ENCODE measurements around the gene CELF4.

Gene CELF4

DNA sequence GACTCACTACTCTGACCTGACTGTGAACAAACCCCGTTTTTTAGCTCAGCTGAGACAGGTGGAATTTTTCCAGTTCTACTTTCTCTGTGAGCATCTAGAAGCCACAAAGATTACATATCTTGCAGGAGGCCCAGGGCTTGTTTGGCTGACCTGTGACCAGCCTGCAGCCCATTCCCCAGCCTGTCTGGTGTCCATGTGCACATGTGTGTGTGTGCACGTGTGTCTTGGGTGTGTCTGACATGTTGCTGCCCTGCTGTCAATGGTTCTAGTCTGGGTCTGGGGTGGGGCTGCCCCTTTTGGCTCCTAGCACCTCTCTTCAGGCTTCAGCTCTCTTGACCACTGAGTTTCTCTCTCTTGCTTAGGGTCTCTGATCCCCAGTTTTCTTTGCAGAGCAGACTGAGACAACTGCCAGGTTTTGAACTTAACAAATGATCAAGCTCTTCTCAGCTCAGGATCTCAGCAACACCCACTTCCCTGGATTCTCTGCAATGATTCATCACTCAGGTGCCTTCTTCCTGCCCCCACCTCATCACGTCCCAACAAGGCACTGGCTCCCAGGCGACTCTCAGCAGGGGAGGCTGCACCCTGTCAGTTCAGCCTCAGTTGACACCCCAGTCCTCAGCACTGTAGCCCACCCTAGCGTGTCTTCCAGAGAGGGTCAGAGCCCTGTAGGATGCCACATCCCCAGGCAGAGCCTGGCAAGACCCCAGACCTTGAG, 130.3 kb downstream of the CELF4 start:
- DNase-seq: no peak

DNA sequence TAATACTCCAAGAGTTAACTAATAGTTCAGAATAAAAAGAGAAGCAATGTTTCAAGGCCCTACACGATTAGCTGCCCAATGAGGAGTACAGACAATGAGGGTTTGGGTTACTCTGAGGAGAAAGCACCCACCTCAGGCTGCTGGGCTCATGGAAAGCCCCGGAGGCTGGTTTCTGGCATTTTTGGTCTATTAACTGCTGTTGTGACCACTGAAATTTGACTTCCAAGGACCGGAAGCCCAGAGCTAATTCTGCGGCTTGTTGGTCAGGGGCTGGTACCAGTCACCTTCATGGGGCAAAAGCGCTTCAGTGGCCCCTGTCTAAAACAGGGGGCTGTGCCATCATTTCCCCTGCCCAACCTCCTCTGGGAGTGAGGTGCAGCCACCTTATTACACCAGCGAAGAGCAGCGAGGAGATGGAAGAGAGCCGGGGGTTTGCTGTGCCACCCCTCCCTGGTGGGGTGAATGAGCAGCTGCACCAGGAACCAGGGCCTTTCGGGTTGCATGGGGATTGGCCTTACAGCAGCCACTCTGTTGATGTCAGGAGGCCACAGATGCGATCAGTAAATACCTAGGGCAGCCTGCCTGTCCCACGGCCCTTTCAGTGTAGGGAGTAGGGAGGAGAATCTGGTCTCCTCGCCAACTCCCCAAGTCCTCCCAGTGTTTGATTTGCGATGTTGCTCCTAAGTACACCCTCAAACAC, 131.3 kb downstream of the CELF4 start:
- no peak for DNase-seq

DNA sequence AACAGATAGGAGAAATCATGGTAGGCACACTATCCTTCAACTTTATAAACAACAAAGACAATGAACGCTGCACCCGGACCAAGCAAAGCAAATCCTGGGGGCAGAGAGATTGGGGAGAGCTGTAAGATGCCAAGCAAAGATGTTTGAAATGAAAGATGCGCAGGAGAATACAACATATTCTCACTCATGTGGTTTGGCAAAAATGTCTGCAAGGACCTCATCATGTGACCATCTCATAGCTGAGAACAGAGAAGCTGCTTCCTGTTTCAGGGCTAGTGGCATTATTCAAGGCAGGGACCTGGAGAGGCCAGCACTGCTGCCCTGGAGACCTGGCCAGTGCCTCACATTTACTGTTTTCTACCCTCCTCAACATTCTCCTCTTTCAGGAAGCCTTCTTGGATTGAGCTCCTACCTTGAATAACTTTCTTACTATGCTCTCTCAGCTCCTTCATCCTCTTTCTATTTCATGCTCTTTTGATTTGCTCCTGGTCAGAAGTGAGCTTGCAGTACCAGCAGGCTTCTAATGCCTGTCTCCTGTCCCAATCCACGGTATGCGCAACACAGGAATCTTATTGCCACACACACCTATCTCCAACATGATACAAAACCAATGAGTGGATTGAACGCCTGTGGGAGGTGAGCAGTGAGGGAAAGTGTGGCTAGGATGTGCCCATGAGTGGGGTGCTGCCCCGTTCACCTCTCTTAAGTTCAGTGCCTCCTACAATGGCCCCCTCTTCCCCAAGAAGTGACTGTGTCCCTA, 133.0 kb downstream of the CELF4 start:
- no peak for DNase-seq

DNA sequence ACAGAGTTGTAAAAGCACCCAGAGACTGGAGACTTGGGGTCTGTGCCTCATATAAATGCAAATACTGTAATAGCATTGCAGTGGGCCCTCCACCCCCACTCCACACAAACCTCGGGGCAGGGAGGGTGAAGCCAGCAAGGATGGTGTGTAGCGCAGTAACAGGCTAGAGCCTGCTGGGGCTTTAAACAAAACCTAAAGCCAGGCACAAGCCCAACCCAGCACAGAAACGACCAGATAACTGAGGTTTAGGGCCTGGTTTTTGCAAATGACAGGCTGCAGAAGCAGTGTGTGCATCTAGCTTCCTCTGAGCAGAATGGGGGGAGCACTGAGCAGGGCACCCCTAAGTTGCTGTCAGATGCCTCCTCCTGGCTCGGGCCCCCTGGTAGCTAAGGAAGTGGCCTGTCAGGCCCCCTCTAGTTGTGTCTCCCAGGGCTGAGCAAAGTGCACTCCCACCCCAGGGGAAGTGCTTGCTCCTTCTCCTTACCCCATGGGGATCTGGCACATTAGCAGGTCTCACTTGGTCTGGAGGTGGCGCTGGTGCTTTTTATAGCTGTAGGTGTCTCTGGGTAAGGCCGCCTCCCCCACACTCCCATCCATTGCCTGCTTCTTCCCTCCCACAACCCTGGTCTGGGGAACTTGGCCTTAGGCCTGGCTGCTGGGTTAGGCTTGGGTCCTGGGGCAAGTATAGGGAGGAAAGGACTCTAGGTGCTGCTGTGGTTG, 135.1 kb downstream of the CELF4 start:
- no peak for DNase-seq

DNA sequence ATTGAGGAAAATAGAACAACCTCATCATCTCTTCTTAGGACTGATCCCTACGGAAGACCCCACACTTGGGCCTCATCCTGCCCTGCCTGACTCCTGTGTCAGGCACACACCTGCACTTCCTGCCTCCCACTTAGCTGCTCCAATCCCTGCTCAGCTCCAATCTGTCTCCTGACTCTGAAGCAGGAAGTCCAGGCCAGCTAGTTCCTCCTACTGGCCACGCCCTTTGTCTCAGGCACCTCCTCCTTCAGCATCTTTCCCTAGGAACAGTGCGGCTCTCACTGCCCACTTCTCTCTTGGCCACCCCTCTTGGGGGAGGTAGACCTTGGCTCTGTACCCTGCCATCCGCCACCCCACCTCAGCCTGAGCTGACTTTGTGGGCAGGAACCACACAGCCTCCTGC, 135.8 kb downstream of the CELF4 start:
- no peak for DNase-seq

DNA sequence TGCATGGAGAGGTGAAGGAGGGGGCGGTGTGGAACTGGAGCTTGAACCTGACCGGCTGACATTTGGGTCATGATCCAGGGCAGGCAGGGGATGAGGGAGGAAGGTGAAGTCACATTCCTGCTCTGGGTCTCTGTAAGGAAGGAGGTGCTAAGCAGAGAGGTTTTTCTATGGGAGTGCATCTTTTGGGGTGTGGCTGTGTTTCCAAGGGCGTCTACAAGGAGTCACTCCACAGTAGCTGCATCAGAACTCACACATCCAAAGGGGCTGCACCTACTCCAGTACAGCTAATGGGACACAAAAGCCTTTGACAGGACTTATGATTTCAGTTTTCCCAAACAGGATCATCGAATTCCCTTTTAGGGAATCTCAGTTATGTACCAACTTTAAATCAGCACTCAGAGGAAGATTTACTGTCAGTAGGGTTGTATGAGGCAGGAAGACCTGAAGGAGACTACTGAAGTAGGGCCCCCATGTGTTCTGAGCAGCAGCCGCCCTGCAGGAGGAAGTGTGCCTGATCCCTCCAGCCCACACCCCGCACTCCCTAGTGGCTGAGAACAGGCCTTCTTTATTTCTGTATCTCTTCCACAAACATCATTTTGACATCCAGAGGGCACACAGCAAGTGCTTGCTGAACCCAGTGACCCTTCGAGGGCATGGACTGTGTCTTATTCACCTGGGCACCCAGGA, 137.2 kb downstream of the CELF4 start:
- DNase-seq: no peak

DNA sequence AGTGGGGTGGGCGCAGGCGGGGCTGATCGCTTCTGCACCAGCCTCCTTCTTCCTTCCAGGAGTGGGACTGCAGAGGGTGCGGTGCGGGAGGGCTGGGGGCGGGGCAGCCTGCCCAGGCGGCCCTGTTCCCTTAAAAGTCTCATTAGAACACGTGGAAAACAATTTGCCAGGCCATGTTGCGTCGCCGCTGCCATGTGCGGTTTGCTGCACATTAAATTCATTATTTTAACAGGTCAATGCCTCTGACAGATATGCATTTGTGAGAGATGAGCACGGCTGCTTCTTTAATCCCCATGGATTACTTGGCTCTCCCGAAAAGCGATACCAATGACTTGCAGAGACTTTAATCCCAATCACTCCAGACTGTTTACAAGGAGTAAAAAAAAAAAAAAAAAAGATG, 139.0 kb downstream of the CELF4 start:
- DNase-seq: no peak

DNA sequence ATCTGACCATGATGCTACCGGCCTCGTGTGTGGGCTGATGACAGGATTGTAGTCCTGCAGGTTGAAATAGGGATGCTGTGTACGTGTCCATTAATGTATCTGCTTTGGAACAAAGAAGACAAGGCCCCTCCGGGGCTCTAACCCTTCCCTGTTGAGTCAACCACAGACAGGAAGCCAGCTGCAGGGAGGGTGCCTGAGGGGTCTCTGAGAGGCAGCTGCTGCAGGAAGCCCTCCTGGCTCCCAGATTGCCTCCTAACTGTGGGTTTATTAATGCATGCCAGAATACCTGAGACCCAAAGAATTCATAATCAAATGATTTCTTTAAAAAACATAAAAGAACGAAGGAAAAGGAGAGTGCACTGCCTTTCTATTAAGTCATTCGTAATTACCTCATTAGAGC, 140.4 kb downstream of the CELF4 start:
- DNase-seq: no peak

DNA sequence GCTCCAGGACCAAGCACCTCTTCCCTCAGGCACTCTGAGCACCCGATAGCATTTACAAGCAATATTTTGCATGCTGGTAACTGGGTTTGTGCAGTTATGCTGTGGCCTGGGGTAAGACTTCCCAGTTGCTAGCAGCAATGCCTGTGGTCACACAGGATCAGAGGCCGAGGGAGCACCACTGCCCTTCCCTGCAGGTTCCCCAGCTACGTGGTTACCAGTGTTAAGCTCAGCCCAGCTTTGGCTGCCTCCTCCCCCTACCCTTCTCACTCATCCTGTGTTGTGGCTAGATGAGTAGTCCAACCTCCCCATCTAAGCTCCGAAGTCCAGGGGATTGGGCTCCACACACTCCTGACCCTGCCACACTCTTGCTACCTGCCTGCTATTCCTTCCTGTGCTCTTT, 141.1 kb downstream of the CELF4 start:
- no peak for DNase-seq

DNA sequence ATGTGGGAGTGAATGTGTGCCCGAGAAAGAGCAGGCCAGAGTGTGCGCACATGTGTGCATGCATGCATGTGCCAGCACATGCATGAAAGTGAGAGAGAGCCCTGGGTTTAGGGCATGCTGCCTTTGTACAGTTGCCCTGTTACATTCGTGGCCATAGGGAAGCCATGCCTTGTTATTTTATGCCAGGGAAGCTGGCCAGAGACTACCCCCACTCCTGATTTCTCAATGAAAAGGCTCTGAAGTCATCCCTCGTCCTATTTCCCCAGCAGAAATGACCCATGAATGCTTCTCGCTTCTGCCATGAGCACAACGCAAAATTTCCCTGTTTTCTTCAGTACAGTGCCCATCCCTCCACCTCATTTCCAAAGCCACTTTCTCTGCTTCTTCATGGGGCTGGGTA, 143.0 kb downstream of the CELF4 start:
- no peak for DNase-seq

DNA sequence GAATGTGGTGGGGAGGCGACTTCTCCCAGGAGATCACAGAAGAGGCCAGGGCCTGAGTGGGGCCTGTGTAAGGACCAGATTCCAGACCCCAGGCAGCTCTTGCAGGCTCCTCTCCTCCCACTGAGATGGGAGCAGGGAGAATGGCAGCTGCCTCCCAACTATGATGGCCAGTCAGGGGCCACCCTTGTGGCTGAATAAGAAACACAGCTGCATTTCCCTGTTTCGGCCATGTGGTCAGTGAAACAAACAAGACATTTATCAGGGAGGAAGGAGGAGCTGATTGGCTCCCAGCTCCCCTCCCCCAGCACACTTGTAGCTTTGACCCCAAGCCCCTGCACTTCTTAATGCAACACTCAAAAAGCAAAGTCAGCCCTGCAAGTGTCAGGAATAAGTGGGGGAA, 143.5 kb downstream of the CELF4 start:
- DNase-seq: no peak

DNA sequence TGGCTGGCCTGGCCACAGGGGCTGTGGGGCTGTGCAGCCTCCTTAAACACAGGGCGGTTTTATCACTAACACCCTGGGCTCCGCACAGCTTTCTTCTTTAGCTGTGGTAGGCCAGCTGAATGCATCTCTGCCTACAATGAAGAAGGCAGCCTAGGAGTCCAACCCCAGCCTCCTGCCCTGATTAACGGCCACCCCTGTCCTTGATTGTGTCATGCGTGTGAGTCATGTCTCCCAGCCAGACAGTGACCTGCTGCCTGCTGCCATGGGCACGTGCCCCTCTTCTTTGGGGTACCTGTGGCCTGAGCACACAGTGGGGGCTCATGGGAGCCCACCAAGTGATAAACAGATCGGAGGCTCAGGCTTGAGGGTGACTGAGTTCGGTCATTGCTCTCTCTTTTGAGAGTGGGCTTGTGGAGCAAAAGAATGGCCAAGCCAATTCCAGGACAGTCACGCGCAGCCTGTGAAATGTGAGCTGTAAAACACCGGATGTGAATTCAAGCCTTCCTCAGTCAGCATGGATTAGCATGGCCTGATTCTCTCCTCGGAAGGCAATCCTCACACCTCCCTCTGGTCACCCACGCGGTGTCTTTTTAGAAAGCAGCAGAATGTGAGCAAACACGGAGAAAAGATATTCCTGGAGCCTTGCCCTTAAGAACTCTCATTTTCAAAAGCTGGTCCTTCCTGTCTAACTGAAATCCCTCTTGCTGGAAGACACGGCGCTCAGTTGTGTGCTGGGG, 144.1 kb downstream of the CELF4 start:
- no peak for DNase-seq

DNA sequence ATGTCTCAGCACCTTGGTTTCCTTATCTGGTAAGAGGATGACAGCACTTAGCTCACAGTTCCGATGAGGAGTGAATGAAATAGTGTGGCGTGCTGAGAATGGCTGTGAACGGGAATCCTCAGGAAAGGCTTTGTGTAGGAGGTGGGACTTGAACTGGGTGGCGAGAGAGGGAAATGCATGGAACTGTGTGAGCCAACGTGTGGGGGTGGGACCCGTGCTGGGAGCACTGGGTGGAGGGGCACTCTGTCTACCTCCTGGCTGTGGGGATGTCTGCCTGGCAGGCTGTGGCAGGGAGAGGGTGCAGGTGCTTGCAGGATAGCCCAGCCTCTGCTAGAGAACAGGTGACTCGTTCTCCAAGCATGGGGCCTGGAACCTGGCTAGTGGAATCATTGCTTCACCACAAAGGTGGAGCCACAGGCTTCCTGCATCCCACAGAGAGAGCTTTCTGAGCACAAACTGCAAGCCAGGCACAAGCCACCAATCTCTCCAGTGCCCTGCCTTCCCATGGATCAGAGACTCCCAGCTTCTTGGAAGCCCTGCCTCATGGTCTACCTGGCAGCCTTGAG, 145.2 kb downstream of the CELF4 start:
- no peak for DNase-seq

DNA sequence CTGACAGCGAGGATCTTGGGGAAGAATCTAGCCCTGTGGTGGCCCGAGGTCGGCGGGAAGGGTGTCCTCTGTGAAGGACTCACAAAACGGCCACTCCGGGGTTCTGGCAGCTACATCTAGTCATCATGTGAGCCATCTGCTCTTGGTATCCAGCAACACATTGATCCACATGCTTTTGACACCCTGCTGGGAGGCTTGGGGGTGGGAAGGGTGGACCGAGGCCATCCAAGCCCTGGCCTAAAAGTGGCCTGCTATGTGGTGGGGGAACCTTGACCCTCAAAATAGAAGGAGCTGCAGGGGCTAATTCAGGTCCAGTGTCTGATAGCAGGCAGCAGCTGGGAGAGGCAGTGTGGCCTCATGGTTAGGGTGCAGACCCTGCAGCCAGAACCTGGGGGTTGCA, 145.7 kb downstream of the CELF4 start:
- no peak for DNase-seq

DNA sequence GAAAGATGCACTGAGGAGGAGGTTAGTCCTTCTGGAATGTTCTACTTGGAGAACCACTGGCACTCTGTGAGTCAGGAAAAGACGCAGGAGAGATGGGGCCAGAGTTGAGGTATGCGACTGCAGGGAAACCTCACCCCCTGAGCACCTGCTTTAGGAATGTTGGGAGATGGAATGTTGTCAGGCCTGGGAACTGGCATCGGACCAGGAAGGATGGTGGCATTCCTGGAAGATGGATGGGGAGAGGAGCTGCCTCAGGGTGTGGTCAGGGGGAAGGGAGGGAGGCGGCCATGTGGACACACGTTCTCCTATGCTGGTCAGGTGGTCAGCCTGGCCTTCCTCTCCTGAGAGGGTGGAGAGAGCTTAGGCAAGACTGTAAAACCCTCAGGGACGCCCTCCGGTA, 146.3 kb downstream of the CELF4 start:
- DNase-seq: no peak

DNA sequence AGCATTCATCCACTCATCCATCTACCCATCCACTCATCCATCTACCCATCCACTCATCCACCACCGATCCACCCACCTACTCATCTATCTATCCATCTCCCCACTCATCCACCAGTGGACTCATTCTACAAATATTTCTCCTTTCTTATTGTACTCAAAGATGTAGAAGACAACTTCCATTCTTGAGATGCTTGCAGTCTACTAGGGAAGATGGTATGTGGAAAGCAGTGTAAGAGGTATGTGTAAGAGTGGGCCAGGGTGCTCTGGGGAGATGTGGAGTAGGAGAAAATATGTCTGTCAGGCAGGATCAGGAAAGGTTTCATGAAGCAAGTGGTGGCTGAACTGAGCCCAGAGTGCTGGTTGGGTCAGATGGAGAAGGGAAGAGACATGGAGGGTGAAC, 150.8 kb downstream of the CELF4 start:
- DNase-seq: no peak

DNA sequence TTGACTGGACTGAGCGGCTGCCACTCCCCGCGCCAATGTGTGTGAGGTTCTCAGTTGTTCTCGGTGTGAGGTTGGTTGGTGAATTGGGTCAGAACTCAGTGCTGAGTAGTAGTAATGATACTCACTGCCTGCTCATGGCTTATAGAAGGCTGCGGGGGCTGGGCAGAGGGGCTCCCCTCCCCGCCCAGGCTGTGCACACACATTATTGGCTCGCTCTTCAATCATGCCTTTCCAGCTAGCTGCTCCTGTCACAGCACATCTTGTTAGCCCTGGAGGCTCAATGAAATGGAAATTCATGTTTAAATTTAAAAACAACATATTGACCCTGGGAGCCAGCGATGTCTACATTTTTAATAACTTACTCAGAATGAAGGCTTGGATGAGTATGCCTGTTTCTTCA, 152.8 kb downstream of the CELF4 start:
- DNase-seq: no peak

DNA sequence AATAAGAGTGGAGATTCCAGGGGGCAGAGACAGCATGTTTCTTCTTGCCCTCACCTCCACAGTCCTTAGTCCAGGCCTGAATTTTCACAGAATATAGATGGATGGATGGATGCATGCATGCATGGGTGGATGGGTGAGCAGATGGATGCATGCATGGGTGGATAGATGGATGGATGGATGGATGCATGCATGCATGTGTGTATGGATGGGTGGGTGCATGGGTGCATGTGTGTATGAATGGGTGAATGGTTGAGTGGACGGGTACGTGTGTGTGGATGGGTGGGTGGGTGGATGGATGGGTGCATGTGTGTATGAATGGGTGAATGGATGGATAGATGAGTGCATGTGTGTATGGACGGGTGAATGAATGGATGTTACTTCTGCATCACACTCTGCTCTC, 153.3 kb downstream of the CELF4 start:
- DNase-seq: no peak

DNA sequence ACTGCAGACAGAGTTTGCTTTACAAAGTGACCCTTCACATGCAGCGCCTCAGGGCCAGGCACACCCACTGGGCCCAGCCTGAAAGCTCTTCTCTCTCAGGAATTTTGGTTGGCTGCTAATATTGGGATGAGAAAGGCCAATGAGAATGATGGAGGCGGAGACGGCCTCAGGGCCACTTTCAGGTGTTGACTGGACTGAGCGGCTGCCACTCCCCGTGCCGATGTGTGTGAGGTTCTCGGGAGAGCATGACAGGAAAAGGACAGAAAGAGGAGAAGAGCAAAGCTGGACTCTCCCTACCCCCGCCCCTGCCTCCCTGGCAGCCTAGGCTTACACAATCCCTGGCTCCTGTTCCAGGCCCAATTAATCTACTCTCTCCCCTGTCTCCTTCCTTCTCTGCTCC, 155.7 kb downstream of the CELF4 start:
- DNase-seq: no peak

DNA sequence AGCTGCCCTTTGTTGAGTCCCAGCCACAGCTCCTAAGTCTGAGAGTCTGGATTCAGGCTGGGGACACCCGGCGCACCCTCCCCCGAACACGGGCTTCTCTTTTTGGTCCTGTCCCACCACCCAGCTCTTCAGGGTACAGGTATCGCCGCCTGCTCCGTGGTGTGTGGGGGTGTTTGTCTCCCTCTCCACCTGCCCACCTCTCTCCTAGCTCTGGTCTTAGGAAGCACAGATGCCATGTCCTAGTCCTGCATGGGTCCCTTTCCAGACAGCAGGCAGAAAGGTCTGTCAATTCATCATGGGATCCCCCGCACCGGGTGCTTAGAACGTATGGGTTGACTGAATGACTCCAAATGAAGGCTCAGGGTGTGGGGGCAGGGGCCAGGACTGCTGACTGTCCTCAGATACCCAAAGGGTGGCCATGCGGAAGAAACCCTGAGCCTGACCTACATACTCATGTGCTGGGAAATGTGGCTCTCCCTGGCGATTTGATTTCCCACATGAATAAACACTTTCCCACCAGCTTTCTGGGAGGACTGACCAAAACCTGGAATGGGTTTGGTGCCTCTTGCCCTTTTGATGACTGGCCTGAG, 156.8 kb downstream of the CELF4 start:
- DNase-seq: no peak

DNA sequence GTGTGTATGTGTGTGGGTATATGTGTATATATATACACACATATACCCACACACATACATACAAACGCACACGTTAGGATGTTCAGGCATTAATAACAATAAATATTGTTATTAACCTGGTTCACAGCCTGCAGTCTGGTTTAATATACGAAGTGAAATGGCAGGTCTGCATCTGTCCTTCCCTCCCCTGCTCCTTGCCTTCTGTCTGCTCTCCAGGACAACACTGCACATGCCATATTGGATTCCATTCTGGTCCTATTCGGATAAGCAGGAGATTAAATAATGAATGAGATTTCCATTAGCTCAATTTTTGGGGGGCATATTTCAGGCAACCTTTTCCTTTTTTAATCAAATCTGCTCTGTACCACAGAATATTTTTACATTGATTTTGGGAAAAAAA, 158.0 kb downstream of the CELF4 start:
- DNase-seq: no peak
